HCT116 (cell line): ENCODE measurements around the gene ACTR1B.

Experiments used
- CTCF ChIP-seq, 3 experiments: fragments of 200-600 bp in 1 of 3; sonication (generic) in 1 of 3; IDR thresholded peaks in 2 of 3; conservative IDR thresholded peaks in 1 of 3; 2 replicates each; pipeline ENCODE4 v1.5.1; 2012 to 2017; ENCODE audit warnings: low read depth in 2 of 3, low read length in 2 of 3, antibody characterized with exemption in 1 of 3, borderline replicate concordance in 1 of 3, control low read depth in 1 of 3, mild to moderate bottlenecking in 1 of 3, mixed read lengths in 1 of 3, mixed run types in 1 of 3, moderate library complexity in 1 of 3; ENCODE audit not compliant: insufficient read depth in 1 of 3
- JUND ChIP-seq: IDR thresholded peaks from 2 replicates; pipeline ENCODE4 v1.6.1; 2012
- POLR2A ChIP-seq: IDR thresholded peaks from 2 replicates; pipeline ENCODE4 v1.7.0; 2011; ENCODE audit warnings: borderline replicate concordance; ENCODE audit not compliant: insufficient read depth, insufficient read length; ENCODE audit errors: extremely low read depth
- POLR2AphosphoS5 ChIP-seq: IDR thresholded peaks from 2 replicates; pipeline ENCODE4 v1.6.1; 2011; ENCODE audit warnings: mild to moderate bottlenecking, low read depth, low read length, moderate library complexity
- SIN3A ChIP-seq: IDR thresholded peaks from 2 replicates; pipeline ENCODE4 v1.6.1; 2012; ENCODE audit warnings: low read depth
- TF ChIP-seq, protein P1 (sequence below): IDR thresholded peaks from 2 replicates; pipeline ENCODE4 v1.6.1; 2012; ENCODE audit warnings: low read depth

DNA sequence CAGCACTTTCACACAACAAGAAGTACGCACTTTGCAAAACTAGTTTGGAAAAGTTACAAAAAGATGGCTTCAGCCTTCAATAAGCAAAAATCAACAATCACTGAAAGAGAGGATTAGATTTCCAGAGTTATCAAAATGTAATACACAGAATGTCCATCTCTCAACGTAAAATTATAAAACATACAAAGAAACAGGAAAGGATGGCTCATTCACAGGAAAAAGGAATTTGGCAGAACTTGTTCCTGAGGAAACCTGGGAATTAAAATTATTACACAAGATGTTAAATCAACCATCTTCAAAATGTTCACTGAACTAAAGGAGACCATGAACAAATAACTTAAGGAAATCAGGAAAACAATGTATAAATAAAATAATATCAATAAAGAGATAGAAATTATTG, 13.6 kb upstream of the ACTR1B start:
- TF ChIP-seq POLR2AphosphoS5 (no peak), POLR2A (no peak), CTCF (IDR thresholded peaks at IDR 0.05 in 2 of 3, conservative IDR thresholded peaks at IDR 0.05 in 1 of 3; ENCODE audit: borderline replicate concordance in 1 of 3, insufficient read depth in 1 of 3, low read depth in 2 of 3, low read length in 2 of 3) (no peak), SIN3A (no peak), JUND (no peak)
- TF ChIP-seq, protein P1, sequence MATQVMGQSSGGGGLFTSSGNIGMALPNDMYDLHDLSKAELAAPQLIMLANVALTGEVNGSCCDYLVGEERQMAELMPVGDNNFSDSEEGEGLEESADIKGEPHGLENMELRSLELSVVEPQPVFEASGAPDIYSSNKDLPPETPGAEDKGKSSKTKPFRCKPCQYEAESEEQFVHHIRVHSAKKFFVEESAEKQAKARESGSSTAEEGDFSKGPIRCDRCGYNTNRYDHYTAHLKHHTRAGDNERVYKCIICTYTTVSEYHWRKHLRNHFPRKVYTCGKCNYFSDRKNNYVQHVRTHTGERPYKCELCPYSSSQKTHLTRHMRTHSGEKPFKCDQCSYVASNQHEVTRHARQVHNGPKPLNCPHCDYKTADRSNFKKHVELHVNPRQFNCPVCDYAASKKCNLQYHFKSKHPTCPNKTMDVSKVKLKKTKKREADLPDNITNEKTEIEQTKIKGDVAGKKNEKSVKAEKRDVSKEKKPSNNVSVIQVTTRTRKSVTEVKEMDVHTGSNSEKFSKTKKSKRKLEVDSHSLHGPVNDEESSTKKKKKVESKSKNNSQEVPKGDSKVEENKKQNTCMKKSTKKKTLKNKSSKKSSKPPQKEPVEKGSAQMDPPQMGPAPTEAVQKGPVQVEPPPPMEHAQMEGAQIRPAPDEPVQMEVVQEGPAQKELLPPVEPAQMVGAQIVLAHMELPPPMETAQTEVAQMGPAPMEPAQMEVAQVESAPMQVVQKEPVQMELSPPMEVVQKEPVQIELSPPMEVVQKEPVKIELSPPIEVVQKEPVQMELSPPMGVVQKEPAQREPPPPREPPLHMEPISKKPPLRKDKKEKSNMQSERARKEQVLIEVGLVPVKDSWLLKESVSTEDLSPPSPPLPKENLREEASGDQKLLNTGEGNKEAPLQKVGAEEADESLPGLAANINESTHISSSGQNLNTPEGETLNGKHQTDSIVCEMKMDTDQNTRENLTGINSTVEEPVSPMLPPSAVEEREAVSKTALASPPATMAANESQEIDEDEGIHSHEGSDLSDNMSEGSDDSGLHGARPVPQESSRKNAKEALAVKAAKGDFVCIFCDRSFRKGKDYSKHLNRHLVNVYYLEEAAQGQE = no peak
